SK-N-SH (cell line): ENCODE data around the gene ANTKMT. TPM values are rescaled to one million over a fixed set of nuclear protein-coding genes. Genes with fewer than 3 reads are reported as not detected.

ENCODE experiments used
- CTCF ChIA-PET: fragments of 300-600, 350-600 bp; formaldehyde crosslinking; extraction: SDS; loops from one replicate; lab custom pipeline; 2021; lab: Yijun Ruan, JAX
- POLR2A ChIA-PET: fragments of 350-600 bp; sonication (Branson Sonifier 250); formaldehyde crosslinking; extraction: SDS; loops from one replicate; lab custom pipeline; 2020; ENCODE audit warnings: antibody characterized with exemption, inconsistent platforms; lab: Yijun Ruan, JAX
- DNase-seq: peaks from one replicate; pipeline ENCODE4 v3.0.0; 2012
- H2AFZ ChIP-seq: fragments of 200-600 bp; sonication (generic); 2 replicates; pipeline ENCODE4 v1.8.1; 2016; ENCODE audit warnings: antibody characterized with exemption, mild to moderate bottlenecking, low read depth
- H3F3A ChIP-seq: fragments of 200-600 bp; sonication (generic); replicated peaks from 2 replicates; pipeline ENCODE3; 2016; ENCODE audit warnings: antibody characterized with exemption, mild to moderate bottlenecking; ENCODE audit not compliant: insufficient read depth
- H3K27ac ChIP-seq, 2 experiments: fragments of 200-500 bp in 1 of 2; fragments of 200-600 bp in 1 of 2; sonication (Bioruptor generic) in 1 of 2; sonication (generic), shearing (Covaris generic) in 1 of 2; 2 replicates each; pipeline versions ENCODE4 v1.5.1 to v1.6.1; 2014 to 2016; ENCODE audit warnings: low read depth in 2 of 2, inconsistent platforms in 1 of 2, low read length in 1 of 2, mild to moderate bottlenecking in 1 of 2, mixed read lengths in 1 of 2
- H3K27me3 ChIP-seq: fragments of 200-600 bp; sonication (generic), shearing (Covaris generic); 2 replicates; pipeline ENCODE4 v1.6.1; 2016; ENCODE audit warnings: mixed run types; ENCODE audit not compliant: insufficient read depth
- H3K36me3 ChIP-seq, 2 experiments: fragments of 200-500 bp in 1 of 2; fragments of 200-600 bp in 1 of 2; sonication (Bioruptor generic) in 1 of 2; sonication (generic) in 1 of 2; replicated peaks in 1 of 2; 2 replicates each; pipeline versions ENCODE3 to v1.5.1; 2014 to 2016; ENCODE audit warnings: low read length in 1 of 2, mild to moderate bottlenecking in 1 of 2; ENCODE audit not compliant: insufficient read depth in 2 of 2, control insufficient read depth in 1 of 2
- H3K4me1 ChIP-seq, 2 experiments: fragments of 200-500 bp in 1 of 2; fragments of 200-600 bp in 1 of 2; sonication (Bioruptor generic) in 1 of 2; sonication (generic), shearing (Covaris generic) in 1 of 2; 2 replicates each; pipeline versions ENCODE4 v1.5.1 to v1.6.1; 2014 to 2016; ENCODE audit warnings: low read depth in 1 of 2, low read length in 1 of 2, mixed run types in 1 of 2; ENCODE audit not compliant: insufficient read depth in 2 of 2, control insufficient read depth in 1 of 2
- H3K4me2 ChIP-seq: fragments of 200-600 bp; sonication (generic), shearing (Covaris generic); 2 replicates; pipeline ENCODE4 v1.6.1; 2017; ENCODE audit warnings: mixed run types
- H3K4me3 ChIP-seq, 2 experiments: fragments of 200-500 bp in 1 of 2; fragments of 200-600 bp in 1 of 2; sonication (Bioruptor generic) in 1 of 2; sonication (generic), shearing (Covaris generic) in 1 of 2; 2 replicates each; pipeline versions ENCODE4 v1.5.1 to v1.8.1; 2014 to 2016; ENCODE audit warnings: low read depth in 2 of 2, inconsistent platforms in 1 of 2, low read length in 1 of 2, mild to moderate bottlenecking in 1 of 2, mixed read lengths in 1 of 2, moderate library complexity in 1 of 2
- H3K79me2 ChIP-seq: fragments of 200-600 bp; sonication (generic); 2 replicates; pipeline ENCODE4 v1.8.1; 2017; ENCODE audit warnings: mild to moderate bottlenecking; ENCODE audit not compliant: insufficient read depth
- H3K9ac ChIP-seq: fragments of 200-600 bp; sonication (generic); 2 replicates; pipeline ENCODE4 v1.6.1; 2017; ENCODE audit warnings: mixed run types
- H3K9me2 ChIP-seq: fragments of 200-600 bp; sonication (generic); 2 replicates; pipeline ENCODE4 v1.6.1; 2017; ENCODE audit warnings: mixed run types
- H3K9me3 ChIP-seq: fragments of 200-600 bp; sonication (generic); 2 replicates; pipeline ENCODE4 v1.6.1; 2017; ENCODE audit warnings: mixed run types, mild to moderate bottlenecking, moderate library complexity
- H4K20me1 ChIP-seq: fragments of 200-600 bp; sonication (generic); 2 replicates; pipeline ENCODE4 v1.6.1; 2017; ENCODE audit warnings: mild to moderate bottlenecking, mixed run types; ENCODE audit not compliant: insufficient read depth
- EZH2phosphoT487 ChIP-seq: fragments of 200-600 bp; sonication (generic); IDR thresholded peaks from 2 replicates; pipeline ENCODE4 v1.6.1; 2017; ENCODE audit warnings: low read depth, mixed run types, mild to moderate bottlenecking, antibody characterized with exemption, moderate library complexity, borderline replicate concordance
- GATA2 ChIP-seq: sonication (generic); formaldehyde crosslinking; IDR thresholded peaks from 2 replicates; pipeline ENCODE4 v1.5.0; 2020; ENCODE audit warnings: mild to moderate bottlenecking, missing genetic modification reagents
- JUND ChIP-seq: IDR thresholded peaks from 2 replicates; pipeline ENCODE4 v1.4.0; 2012
- MXI1 ChIP-seq: IDR thresholded peaks from 2 replicates; pipeline ENCODE4 v1.6.1; 2012; ENCODE audit warnings: mild to moderate bottlenecking, low read depth, low read length, improper control_type of control experiment
- NFIC ChIP-seq: IDR thresholded peaks from 2 replicates; pipeline ENCODE4 v1.4.0; 2012; ENCODE audit warnings: borderline replicate concordance
- NRF1 ChIP-seq: IDR thresholded peaks from 2 replicates; pipeline ENCODE4 v1.6.1; 2012; ENCODE audit warnings: low read depth, mild to moderate bottlenecking, low read length
- POLR2AphosphoS5 ChIP-seq: IDR thresholded peaks from 2 replicates; pipeline ENCODE4 v1.6.1; 2012; ENCODE audit warnings: low read depth, low read length
- RAD21 ChIP-seq: IDR thresholded peaks from 2 replicates; pipeline ENCODE4 v1.6.1; 2012; ENCODE audit warnings: mild to moderate bottlenecking, low read length
- RFX5 ChIP-seq: IDR thresholded peaks from 2 replicates; pipeline ENCODE4 v1.6.1; 2012; ENCODE audit warnings: mild to moderate bottlenecking, improper control_type of control experiment, low read length
- SIN3A ChIP-seq: IDR thresholded peaks from 2 replicates; pipeline ENCODE4 v1.6.1; 2012; ENCODE audit warnings: low read depth, mild to moderate bottlenecking, low read length, moderate library complexity, borderline replicate concordance
- SMC3 ChIP-seq: IDR thresholded peaks from 2 replicates; pipeline ENCODE4 v1.6.1; 2012; ENCODE audit warnings: low read depth, low read length, improper control_type of control experiment
- TAF1 ChIP-seq: IDR thresholded peaks from 2 replicates; pipeline ENCODE4 v1.6.1; 2012; ENCODE audit warnings: low read depth, mild to moderate bottlenecking, low read length, moderate library complexity, borderline replicate concordance
- YY1 ChIP-seq: IDR thresholded peaks from 2 replicates; pipeline ENCODE4 v1.4.0; 2012; ENCODE audit warnings: low read depth, mild to moderate bottlenecking
- WGBS: methylation state at CpG from one replicate; pipeline ENCODE4 v1.1.6; 2017; ENCODE audit warnings: low lambda C conversion rate; 5-methylcytosine and 5-hydroxymethylcytosine counted together
- polyA plus RNA-seq, 3 experiments: library from polyadenylated mRNA; depleted of rRNA; stranded (reverse); fragments of >200 nt; gene quantifications; 2 replicates each; pipeline ENCODE4 v1.2.3, GENCODE V29; 2012
- TF ChIP-seq, protein P1 (sequence below): IDR thresholded peaks from 2 replicates; pipeline ENCODE4 v1.4.0; 2012; ENCODE audit warnings: low read depth
- TF ChIP-seq, protein P2 (sequence below): IDR thresholded peaks from 2 replicates; pipeline ENCODE4; 2012
- TF ChIP-seq, protein P3 (sequence below): IDR thresholded peaks from 2 replicates; pipeline ENCODE4 v1.4.0; 2012; ENCODE audit warnings: low read depth, borderline replicate concordance
- TF ChIP-seq, protein P4 (sequence below): fragments of 200-600 bp; sonication (generic); IDR thresholded peaks from 2 replicates; pipeline ENCODE4 v1.6.1; 2017; ENCODE audit warnings: antibody characterized with exemption, mild to moderate bottlenecking, moderate library complexity

Gene ANTKMT
- polyA plus RNA-seq, 1 of the 3 experiments (the other 2 are of a cell fraction): 57.4 TPM

DNA sequence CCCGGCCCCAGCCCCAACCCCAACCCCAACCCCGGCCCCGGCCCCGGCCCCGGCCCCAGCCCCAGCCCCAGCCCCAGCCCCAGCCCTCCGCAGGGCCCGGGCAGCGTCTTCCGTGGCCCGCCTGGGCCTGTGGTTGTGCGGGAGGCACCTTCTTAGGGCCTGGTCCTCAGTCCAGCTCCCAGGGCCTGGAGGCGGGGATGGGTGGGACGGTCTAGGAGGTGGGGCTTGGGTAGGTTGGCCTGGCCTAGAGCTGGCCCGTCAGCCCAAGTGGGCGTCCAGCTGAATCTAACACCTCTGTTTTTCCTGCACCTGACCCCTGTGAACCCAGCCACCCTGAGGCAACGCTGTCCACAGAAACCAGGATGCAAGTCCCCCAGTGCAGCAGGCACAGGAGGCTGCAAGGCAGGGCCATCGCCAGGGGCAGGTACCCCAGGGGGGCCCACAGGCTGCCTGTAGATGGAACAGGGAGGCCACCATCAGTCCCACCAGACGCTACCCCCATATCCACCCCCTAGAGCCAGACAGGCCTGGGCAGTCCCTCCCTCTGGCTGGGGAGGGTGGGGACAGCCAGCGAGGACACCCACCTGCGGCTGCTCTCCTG lies 48.3 kb downstream of the ANTKMT start:
- Histone ChIP-seq H3K27me3 (no peaks in the 10 kb centered on the region), H4K20me1 (no peaks in the 10 kb centered on the region), H3F3A (no peaks in the 10 kb centered on the region), H3K79me2 (no peaks in the 10 kb centered on the region), H3K9ac (no peak overlapping the region), H3K4me3 (no peak overlapping the region), H3K4me2 (no peak overlapping the region), H3K36me3 (no peaks in the 10 kb centered on the region), H2AFZ (no peak overlapping the region), H3K9me3 (no peaks in the 10 kb centered on the region), H3K9me2 (no peaks in the 10 kb centered on the region), H3K27ac (no peak overlapping the region), H3K4me1 (no peaks in the 10 kb centered on the region)
- DNase-seq: no peak
- ChIA-PET POLR2A (no interaction called here), CTCF (no interaction called here)
- WGBS: 86% methylated on average over 8 of the region's 20 CpGs
- no peak for TF ChIP-seq SIN3A
- no peak for TF ChIP-seq YY1
- TF ChIP-seq SMC3: no peak

DNA sequence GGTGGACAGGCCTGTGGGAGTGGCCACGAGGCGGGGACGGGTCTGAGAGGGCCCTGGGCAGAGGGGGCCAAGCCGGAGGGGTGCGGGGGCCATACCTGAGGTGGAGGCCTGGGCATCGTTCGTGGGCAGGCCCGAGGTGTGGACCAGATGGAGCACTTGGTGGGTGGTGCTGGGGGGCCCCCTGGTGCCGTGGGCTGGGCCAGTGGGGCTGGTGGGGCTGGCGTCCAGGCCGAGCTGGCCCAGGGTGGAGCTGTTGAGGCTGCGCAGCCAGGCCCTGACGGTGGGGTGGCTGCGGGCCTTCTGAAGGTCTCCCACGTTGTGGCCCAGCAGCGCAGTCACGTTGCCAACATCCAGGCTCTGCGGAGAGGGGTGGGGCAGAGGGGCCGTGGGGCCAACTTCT lies 49.0 kb downstream of the ANTKMT start:
- H3K9me3 ChIP-seq: no peaks in the 10 kb centered on the region
- H4K20me1 ChIP-seq: no peaks in the 10 kb centered on the region
- ChIA-PET CTCF (interaction anchor here (1.8 kb wide), 1 partner anchor 15 kb away, joined by 10 read pairs; no protein-coding TSS in a partner anchor), POLR2A (no interaction called here)
- H2AFZ ChIP-seq: no peak overlapping the region
- H3K4me2 ChIP-seq: no peak overlapping the region
- H3K36me3 ChIP-seq: no peaks in the 10 kb centered on the region
- WGBS: 79% methylated on average over 9 of the region's 19 CpGs
- no peaks in the 10 kb centered on the region for H3K4me1 ChIP-seq
- no peaks in the 10 kb centered on the region for H3K27me3 ChIP-seq
- no peak overlapping the region for H3K27ac ChIP-seq
- DNase-seq: no peak
- no peak for TF ChIP-seq JUND
- no peak for TF ChIP-seq GATA2 (CRISPR knock-in tag)
- no peak for TF ChIP-seq RAD21
- TF ChIP-seq SIN3A: no peak
- no peak for TF ChIP-seq TAF1
- TF ChIP-seq NFIC: no peak
- no peak for TF ChIP-seq RFX5
- no peak for TF ChIP-seq POLR2AphosphoS5
- H3K9ac ChIP-seq: no peak overlapping the region
- no peaks in the 10 kb centered on the region for H3F3A ChIP-seq
- H3K4me3 ChIP-seq: no peak overlapping the region
- H3K9me2 ChIP-seq: no peaks in the 10 kb centered on the region
- no peaks in the 10 kb centered on the region for H3K79me2 ChIP-seq

DNA sequence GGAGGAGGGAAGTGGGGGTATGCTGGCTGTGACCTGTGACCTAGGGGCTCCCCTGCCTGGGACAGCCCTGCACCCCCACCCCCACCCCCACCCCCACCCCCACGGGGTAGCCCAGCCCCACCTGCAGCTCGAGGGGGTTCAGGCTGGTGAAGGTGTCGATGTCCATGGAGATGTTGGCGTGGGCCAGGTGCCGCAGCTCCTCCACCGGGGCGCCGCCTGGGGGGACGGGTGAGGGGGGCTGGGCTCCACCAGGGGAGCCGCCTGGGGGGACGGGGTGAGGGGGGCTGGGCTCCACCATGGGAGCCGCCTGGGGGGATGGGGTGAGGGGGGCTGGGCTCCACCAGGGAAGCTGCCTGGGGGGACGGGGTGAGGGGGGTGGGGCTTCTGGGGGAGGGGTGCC lies 49.5 kb downstream of the ANTKMT start:
- CTCF ChIA-PET: interaction anchor here (1.4 to 1.8 kb wide), 2 partner anchors 15 to 59 kb away, joined by 4 to 10 read pairs; no protein-coding TSS in a partner anchor
- TF ChIP-seq, protein P1, sequence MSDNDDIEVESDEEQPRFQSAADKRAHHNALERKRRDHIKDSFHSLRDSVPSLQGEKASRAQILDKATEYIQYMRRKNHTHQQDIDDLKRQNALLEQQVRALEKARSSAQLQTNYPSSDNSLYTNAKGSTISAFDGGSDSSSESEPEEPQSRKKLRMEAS: no peak
- TF ChIP-seq MXI1: no peak
- TF ChIP-seq, protein P2, sequence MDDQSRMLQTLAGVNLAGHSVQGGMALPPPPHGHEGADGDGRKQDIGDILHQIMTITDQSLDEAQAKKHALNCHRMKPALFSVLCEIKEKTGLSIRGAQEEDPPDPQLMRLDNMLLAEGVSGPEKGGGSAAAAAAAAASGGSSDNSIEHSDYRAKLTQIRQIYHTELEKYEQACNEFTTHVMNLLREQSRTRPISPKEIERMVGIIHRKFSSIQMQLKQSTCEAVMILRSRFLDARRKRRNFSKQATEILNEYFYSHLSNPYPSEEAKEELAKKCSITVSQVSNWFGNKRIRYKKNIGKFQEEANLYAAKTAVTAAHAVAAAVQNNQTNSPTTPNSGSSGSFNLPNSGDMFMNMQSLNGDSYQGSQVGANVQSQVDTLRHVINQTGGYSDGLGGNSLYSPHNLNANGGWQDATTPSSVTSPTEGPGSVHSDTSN: no peak
- TF ChIP-seq NRF1: no peak
- TF ChIP-seq, protein P3, sequence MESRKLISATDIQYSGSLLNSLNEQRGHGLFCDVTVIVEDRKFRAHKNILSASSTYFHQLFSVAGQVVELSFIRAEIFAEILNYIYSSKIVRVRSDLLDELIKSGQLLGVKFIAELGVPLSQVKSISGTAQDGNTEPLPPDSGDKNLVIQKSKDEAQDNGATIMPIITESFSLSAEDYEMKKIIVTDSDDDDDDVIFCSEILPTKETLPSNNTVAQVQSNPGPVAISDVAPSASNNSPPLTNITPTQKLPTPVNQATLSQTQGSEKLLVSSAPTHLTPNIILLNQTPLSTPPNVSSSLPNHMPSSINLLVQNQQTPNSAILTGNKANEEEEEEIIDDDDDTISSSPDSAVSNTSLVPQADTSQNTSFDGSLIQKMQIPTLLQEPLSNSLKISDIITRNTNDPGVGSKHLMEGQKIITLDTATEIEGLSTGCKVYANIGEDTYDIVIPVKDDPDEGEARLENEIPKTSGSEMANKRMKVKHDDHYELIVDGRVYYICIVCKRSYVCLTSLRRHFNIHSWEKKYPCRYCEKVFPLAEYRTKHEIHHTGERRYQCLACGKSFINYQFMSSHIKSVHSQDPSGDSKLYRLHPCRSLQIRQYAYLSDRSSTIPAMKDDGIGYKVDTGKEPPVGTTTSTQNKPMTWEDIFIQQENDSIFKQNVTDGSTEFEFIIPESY: no peak
- TF ChIP-seq EZH2phosphoT487: no peak
- TF ChIP-seq RAD21: no peak
- TF ChIP-seq, protein P4, sequence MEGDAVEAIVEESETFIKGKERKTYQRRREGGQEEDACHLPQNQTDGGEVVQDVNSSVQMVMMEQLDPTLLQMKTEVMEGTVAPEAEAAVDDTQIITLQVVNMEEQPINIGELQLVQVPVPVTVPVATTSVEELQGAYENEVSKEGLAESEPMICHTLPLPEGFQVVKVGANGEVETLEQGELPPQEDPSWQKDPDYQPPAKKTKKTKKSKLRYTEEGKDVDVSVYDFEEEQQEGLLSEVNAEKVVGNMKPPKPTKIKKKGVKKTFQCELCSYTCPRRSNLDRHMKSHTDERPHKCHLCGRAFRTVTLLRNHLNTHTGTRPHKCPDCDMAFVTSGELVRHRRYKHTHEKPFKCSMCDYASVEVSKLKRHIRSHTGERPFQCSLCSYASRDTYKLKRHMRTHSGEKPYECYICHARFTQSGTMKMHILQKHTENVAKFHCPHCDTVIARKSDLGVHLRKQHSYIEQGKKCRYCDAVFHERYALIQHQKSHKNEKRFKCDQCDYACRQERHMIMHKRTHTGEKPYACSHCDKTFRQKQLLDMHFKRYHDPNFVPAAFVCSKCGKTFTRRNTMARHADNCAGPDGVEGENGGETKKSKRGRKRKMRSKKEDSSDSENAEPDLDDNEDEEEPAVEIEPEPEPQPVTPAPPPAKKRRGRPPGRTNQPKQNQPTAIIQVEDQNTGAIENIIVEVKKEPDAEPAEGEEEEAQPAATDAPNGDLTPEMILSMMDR: no peak
- no peak for TF ChIP-seq POLR2AphosphoS5

More for the DNA sequence above, 49.5 kb downstream of the ANTKMT start:
- Histone ChIP-seq H2AFZ (no peak overlapping the region), H3K4me3 (no peak overlapping the region), H3K9me3 (no peaks in the 10 kb centered on the region), H3K27ac (no peak overlapping the region), H4K20me1 (no peaks in the 10 kb centered on the region), H3K36me3 (no peaks in the 10 kb centered on the region), H3K9me2 (no peaks in the 10 kb centered on the region), H3F3A (no peaks in the 10 kb centered on the region), H3K79me2 (no peaks in the 10 kb centered on the region), H3K27me3 (no peaks in the 10 kb centered on the region), H3K4me2 (no peak overlapping the region), H3K9ac (no peak overlapping the region), H3K4me1 (no peaks in the 10 kb centered on the region)
- DNase-seq: no peak
- POLR2A ChIA-PET: no interaction called here
- 38% methylated on average over 13 of the region's 13 CpGs for whole genome bisulfite sequencing
